A673 (cell line): Measurements from ENCODE around the gene ZNF324.

Experiments used
- CTCF ChIP-seq: fragments of 300-800, 200-600 bp; sonication (generic); conservative IDR thresholded peaks from 2 replicates; pipeline ENCODE4 v1.5.1; 2017; ENCODE audit warnings: low read depth, mild to moderate bottlenecking, antibody characterized with exemption, low read length, moderate library complexity, mixed read lengths
- EZH2 ChIP-seq: fragments of 200-600 bp; sonication (generic); IDR thresholded peaks from 2 replicates; pipeline ENCODE4 v1.6.1; 2017; ENCODE audit warnings: borderline replicate concordance, low read depth, mild to moderate bottlenecking, mixed read lengths, antibody characterized with exemption, low read length; ENCODE audit not compliant: poor library complexity, severe bottlenecking

GRCh38 chr19:58492265-58492664 is 25.4 kb downstream of the ZNF324 start:
- TF ChIP-seq CTCF (no peak), EZH2 (no peak)
